Chondrocyte (in vitro differentiated cells): ENCODE data around the gene PWP1. TPM values are rescaled to one million over a fixed set of nuclear protein-coding genes. Genes with fewer than 3 reads are reported as not detected.

Experiments
- DNase-seq: peaks from one replicate; pipeline ENCODE4 v3.0.0; 2021; ENCODE audit warnings: mixed read lengths, low spot score
- H3K27ac Mint-ChIP-seq: one replicate; pipeline ENCODE4 v1.8.0; 2021; ENCODE audit warnings: mild to moderate bottlenecking, moderate library complexity, mixed read lengths; ENCODE audit not compliant: unreplicated experiment
- H3K27me3 Mint-ChIP-seq: 2 replicates; pipeline ENCODE4 v1.8.0; 2021; ENCODE audit warnings: low read depth, mixed read lengths
- H3K36me3 Mint-ChIP-seq: 2 replicates; pipeline ENCODE4 v1.8.0; 2021; ENCODE audit warnings: low read depth, mixed read lengths
- H3K4me1 Mint-ChIP-seq: 2 replicates; pipeline ENCODE4 v1.8.0; 2021; ENCODE audit warnings: low read depth, mild to moderate bottlenecking, mixed read lengths
- H3K4me3 Mint-ChIP-seq: one replicate; pipeline ENCODE4 v1.8.0; 2021; ENCODE audit warnings: mild to moderate bottlenecking, moderate library complexity, mixed read lengths; ENCODE audit not compliant: unreplicated experiment
- H3K9me3 Mint-ChIP-seq: 2 replicates; pipeline ENCODE4 v1.8.0; 2021; ENCODE audit warnings: low read depth, mixed read lengths
- total RNA-seq: library from RNA; stranded (reverse); gene quantifications from 3 replicates; pipeline ENCODE4 v1.2.1, GENCODE V29; 2021
- TF ChIP-seq, protein P1 (sequence below): fragments of 200-600 bp; sonication (generic); IDR thresholded peaks from 2 replicates; pipeline ENCODE4 v1.5.0; 2021; ENCODE audit warnings: antibody characterized with exemption, mild to moderate bottlenecking, moderate library complexity

PWP1 gene
- total RNA-seq, 1 donor from 2014 or later = 44.9 TPM

DNA sequence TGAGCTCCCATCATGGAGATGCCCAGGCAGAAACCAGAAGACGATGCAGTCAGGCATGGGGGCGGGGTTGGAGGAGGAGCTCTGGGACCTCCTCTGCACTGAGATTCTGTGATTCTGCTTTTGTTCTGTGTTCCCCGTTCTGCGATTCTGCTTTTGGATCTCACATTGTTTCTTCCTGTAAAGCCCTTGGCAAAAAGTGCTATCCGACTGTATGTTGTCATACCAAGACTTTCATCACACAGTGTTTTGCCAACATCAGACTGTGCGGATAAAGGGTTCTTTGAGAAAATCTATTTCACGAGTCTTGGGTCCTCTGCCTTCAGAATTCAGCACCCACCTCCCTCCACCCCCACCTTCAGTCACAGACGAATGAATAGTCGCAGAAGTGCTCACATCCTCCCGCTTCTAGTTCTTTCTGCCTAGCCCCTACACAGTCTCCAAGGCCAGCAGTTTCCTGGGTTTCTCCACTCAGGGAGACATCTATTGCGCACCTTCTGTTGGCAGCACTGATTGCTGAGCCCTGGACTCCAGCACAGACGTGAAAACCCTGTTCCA lies 24.7 kb upstream of the PWP1 start:
- DNase-seq = no peak
- H3K27ac Mint-ChIP-seq = no peak overlapping the region
- no peaks in the 10 kb centered on the region for H3K4me1 Mint-ChIP-seq
- no peak overlapping the region for H3K4me3 Mint-ChIP-seq
- H3K27me3 Mint-ChIP-seq = peaks cover 24% of the 10 kb centered on the region
- no peaks in the 10 kb centered on the region for H3K9me3 Mint-ChIP-seq
- no peaks in the 10 kb centered on the region for H3K36me3 Mint-ChIP-seq
- TF ChIP-seq, protein P1, sequence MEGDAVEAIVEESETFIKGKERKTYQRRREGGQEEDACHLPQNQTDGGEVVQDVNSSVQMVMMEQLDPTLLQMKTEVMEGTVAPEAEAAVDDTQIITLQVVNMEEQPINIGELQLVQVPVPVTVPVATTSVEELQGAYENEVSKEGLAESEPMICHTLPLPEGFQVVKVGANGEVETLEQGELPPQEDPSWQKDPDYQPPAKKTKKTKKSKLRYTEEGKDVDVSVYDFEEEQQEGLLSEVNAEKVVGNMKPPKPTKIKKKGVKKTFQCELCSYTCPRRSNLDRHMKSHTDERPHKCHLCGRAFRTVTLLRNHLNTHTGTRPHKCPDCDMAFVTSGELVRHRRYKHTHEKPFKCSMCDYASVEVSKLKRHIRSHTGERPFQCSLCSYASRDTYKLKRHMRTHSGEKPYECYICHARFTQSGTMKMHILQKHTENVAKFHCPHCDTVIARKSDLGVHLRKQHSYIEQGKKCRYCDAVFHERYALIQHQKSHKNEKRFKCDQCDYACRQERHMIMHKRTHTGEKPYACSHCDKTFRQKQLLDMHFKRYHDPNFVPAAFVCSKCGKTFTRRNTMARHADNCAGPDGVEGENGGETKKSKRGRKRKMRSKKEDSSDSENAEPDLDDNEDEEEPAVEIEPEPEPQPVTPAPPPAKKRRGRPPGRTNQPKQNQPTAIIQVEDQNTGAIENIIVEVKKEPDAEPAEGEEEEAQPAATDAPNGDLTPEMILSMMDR = no peak

DNA sequence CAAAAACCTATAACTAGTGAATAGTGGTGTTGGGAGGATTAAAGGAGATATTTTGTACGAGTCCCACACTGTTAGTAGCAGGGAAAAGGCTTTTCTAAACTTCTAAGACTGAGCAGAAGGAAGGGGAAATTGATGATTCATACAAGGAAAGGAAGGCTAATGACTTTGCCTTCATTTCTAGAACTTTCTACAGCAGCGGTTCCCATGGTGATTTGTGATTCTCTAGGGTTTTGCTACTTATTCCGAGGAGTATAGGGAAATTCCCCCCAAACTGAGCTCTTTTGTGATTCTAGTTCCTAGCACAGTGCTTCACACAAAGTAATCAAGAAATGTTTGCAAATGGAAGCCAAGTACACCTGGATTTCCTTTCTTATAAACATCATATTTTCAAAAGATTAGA lies 23.8 kb upstream of the PWP1 start:
- no peak overlapping the region for H3K27ac Mint-ChIP-seq
- no peaks in the 10 kb centered on the region for H3K4me1 Mint-ChIP-seq
- TF ChIP-seq, protein P1 = no peak
- no peaks in the 10 kb centered on the region for H3K9me3 Mint-ChIP-seq
- H3K27me3 Mint-ChIP-seq = peaks cover 27% of the 10 kb centered on the region
- no peak for DNase-seq
- no peaks in the 10 kb centered on the region for H3K36me3 Mint-ChIP-seq
- no peak overlapping the region for H3K4me3 Mint-ChIP-seq

DNA sequence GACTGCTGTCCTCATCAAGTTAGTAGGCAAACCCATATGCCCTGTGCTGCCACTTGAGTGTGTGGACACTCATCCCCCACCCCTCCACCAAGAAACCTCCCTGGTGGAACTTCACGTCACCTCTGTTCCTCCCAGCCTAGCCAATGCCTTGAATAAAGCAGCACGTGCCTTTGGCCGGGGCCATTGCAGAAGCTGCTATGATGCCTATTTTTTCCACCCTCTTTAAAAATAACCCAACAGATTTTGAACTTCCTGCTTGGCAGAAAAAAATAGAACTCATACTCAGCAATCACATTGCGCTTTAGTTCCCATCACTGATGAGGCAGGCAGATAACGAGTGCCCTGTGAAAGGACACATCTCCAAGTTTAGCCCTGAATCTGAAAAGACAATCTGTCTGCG lies 23.1 kb upstream of the PWP1 start:
- H3K4me3 Mint-ChIP-seq = no peak overlapping the region

DNA sequence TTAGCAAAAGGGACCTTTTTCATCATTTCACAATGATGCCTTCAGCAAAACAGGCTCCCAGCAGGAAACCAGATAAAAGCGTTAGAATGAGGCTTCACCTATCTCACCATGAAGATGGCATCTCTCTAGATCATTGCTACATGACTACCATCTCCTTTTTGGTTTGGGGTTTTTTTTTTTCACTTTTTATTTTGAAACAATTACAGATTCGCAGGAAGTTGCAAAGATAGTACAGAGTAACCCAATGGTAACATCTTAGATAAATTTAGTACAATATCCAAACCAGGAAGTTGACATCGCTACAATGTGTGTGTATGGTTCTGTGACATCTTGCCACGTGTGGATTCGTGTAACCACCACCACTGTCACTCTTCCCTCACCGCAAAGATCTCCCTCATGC lies 22.3 kb upstream of the PWP1 start:
- Mint-ChIP-seq H3K27me3 (peaks cover 37% of the 10 kb centered on the region), H3K4me3 (no peak overlapping the region), H3K9me3 (no peaks in the 10 kb centered on the region), H3K27ac (no peak overlapping the region), H3K36me3 (no peaks in the 10 kb centered on the region), H3K4me1 (no peaks in the 10 kb centered on the region)
- TF ChIP-seq, protein P1 = no peak
- no peak for DNase-seq

More for the DNA sequence above, 23.1 kb upstream of the PWP1 start:
- no peak for DNase-seq
- Mint-ChIP-seq H3K9me3 (no peaks in the 10 kb centered on the region), H3K27me3 (peaks cover 31% of the 10 kb centered on the region), H3K4me1 (no peaks in the 10 kb centered on the region), H3K36me3 (no peaks in the 10 kb centered on the region), H3K27ac (no peak overlapping the region)
- TF ChIP-seq, protein P1 = no peak

DNA sequence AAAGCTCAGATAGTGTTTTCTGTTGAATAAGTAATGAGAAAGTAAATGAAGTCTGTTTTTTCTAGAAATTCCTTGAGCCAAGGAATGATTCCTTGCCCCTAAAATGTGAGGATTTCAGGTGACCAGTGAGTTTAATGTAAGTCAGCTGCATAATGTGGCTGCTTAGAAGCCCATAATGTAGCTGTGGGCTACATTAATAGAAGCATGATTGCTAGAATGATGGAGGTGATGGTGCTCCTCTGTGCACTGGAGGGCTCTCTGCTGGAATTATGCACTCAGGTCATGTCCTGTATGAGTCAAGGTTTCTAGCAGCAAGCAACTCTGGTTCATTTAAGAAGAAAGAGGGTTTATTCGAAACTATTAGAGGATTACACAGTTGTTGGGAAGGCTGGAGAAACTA lies 19.6 kb upstream of the PWP1 start:
- Mint-ChIP-seq H3K27me3 (peaks cover 53% of the 10 kb centered on the region), H3K9me3 (no peaks in the 10 kb centered on the region), H3K27ac (no peak overlapping the region), H3K36me3 (no peaks in the 10 kb centered on the region), H3K4me1 (no peaks in the 10 kb centered on the region), H3K4me3 (no peak overlapping the region)
- DNase-seq = no peak
- TF ChIP-seq, protein P1 = no peak
